HG02840 (cell line): ENCODE measurements around the gene EPHB2.
"Not testable (repeated sequence)": the region's sequence is repeated elsewhere in the genome, so short reads cannot be mapped to it uniquely, and the experiment has no call there.

ENCODE experiments used
- ATAC-seq: cut with Tn5 transposase; IDR thresholded peaks from one replicate; pipeline ENCODE4 v1.9.1; 2021; ENCODE audit warnings: mild to moderate bottlenecking, moderate library complexity, moderate number of reproducible peaks; ENCODE audit not compliant: unreplicated experiment, low FRiP score

Gene EPHB2

GRCh38 chr1:22710701-22711049, at the start of gene EPHB2:
TSS of gene EPHB2 (plus strand) at chr1:22710839. CDS start at chr1:22710983, 144 bp downstream.
- ATAC-seq = no peak

GRCh38 chr1:22661880-22662279, 48.8 kb upstream of the EPHB2 start:
- ATAC-seq = no peak

GRCh38 chr1:22662318-22662717, 48.3 kb upstream of the EPHB2 start:
- no peak for ATAC-seq

- ATAC-seq = no peak
Observed at GRCh38 chr1:22662986-22663408, 47.6 kb upstream of the EPHB2 start.

- ATAC-seq = no peak
Observed at GRCh38 chr1:22665752-22666151, 44.9 kb upstream of the EPHB2 start.

GRCh38 chr1:22666412-22666811, 44.2 kb upstream of the EPHB2 start:
- no peak for ATAC-seq

GRCh38 chr1:22668840-22669239, 41.8 kb upstream of the EPHB2 start:
- not testable (repeated sequence) for ATAC-seq

GRCh38 chr1:22670352-22670975, 40.2 kb upstream of the EPHB2 start:
- no peak for ATAC-seq

GRCh38 chr1:22671999-22672398, 38.6 kb upstream of the EPHB2 start:
- ATAC-seq = no peak

- no peak for ATAC-seq
Observed at GRCh38 chr1:22673486-22674409, 36.9 kb upstream of the EPHB2 start.

GRCh38 chr1:22674410-22674749, 36.3 kb upstream of the EPHB2 start:
- no peak for ATAC-seq

- not testable (repeated sequence) for ATAC-seq
Observed at GRCh38 chr1:22676151-22676550, 34.5 kb upstream of the EPHB2 start.

GRCh38 chr1:22676916-22677583, 33.6 kb upstream of the EPHB2 start:
- ATAC-seq = no peak

- no peak for ATAC-seq
Observed at GRCh38 chr1:22677931-22678896, 32.4 kb upstream of the EPHB2 start.

- ATAC-seq = no peak
Observed at GRCh38 chr1:22680726-22681125, 29.9 kb upstream of the EPHB2 start.

- no peak for ATAC-seq
Observed at GRCh38 chr1:22681556-22682276, 28.9 kb upstream of the EPHB2 start.

GRCh38 chr1:22683547-22683946, 27.1 kb upstream of the EPHB2 start:
- no peak for ATAC-seq

GRCh38 chr1:22685591-22686059, 25.0 kb upstream of the EPHB2 start:
- ATAC-seq = no peak

GRCh38 chr1:22687191-22687590, 23.4 kb upstream of the EPHB2 start:
- no peak for ATAC-seq
